SK-N-SH (cell line): Measurements from ENCODE around the gene OR9A4. TPM values are rescaled to one million over a fixed set of nuclear protein-coding genes. Genes with fewer than 3 reads are reported as not detected.

ENCODE experiments used
- CTCF ChIA-PET: fragments of 300-600, 350-600 bp; formaldehyde crosslinking; extraction: SDS; loops from one replicate; lab custom pipeline; 2021; lab: Yijun Ruan, JAX
- POLR2A ChIA-PET: fragments of 350-600 bp; sonication (Branson Sonifier 250); formaldehyde crosslinking; extraction: SDS; loops from one replicate; lab custom pipeline; 2020; ENCODE audit warnings: antibody characterized with exemption, inconsistent platforms; lab: Yijun Ruan, JAX
- DNase-seq: peaks from one replicate; pipeline ENCODE4 v3.0.0; 2012
- H2AFZ ChIP-seq: fragments of 200-600 bp; sonication (generic); 2 replicates; pipeline ENCODE4 v1.8.1; 2016; ENCODE audit warnings: antibody characterized with exemption, mild to moderate bottlenecking, low read depth
- H3F3A ChIP-seq: fragments of 200-600 bp; sonication (generic); replicated peaks from 2 replicates; pipeline ENCODE3; 2016; ENCODE audit warnings: antibody characterized with exemption, mild to moderate bottlenecking; ENCODE audit not compliant: insufficient read depth
- H3K27ac ChIP-seq, 2 experiments: fragments of 200-500 bp in 1 of 2; fragments of 200-600 bp in 1 of 2; sonication (Bioruptor generic) in 1 of 2; sonication (generic), shearing (Covaris generic) in 1 of 2; 2 replicates each; pipeline versions ENCODE4 v1.5.1 to v1.6.1; 2014 to 2016; ENCODE audit warnings: low read depth in 2 of 2, inconsistent platforms in 1 of 2, low read length in 1 of 2, mild to moderate bottlenecking in 1 of 2, mixed read lengths in 1 of 2
- H3K27me3 ChIP-seq: fragments of 200-600 bp; sonication (generic), shearing (Covaris generic); 2 replicates; pipeline ENCODE4 v1.6.1; 2016; ENCODE audit warnings: mixed run types; ENCODE audit not compliant: insufficient read depth
- H3K36me3 ChIP-seq, 2 experiments: fragments of 200-500 bp in 1 of 2; fragments of 200-600 bp in 1 of 2; sonication (Bioruptor generic) in 1 of 2; sonication (generic) in 1 of 2; replicated peaks in 1 of 2; 2 replicates each; pipeline versions ENCODE3 to v1.5.1; 2014 to 2016; ENCODE audit warnings: low read length in 1 of 2, mild to moderate bottlenecking in 1 of 2; ENCODE audit not compliant: insufficient read depth in 2 of 2, control insufficient read depth in 1 of 2
- H3K4me1 ChIP-seq, 2 experiments: fragments of 200-500 bp in 1 of 2; fragments of 200-600 bp in 1 of 2; sonication (Bioruptor generic) in 1 of 2; sonication (generic), shearing (Covaris generic) in 1 of 2; 2 replicates each; pipeline versions ENCODE4 v1.5.1 to v1.6.1; 2014 to 2016; ENCODE audit warnings: low read depth in 1 of 2, low read length in 1 of 2, mixed run types in 1 of 2; ENCODE audit not compliant: insufficient read depth in 2 of 2, control insufficient read depth in 1 of 2
- H3K4me2 ChIP-seq: fragments of 200-600 bp; sonication (generic), shearing (Covaris generic); 2 replicates; pipeline ENCODE4 v1.6.1; 2017; ENCODE audit warnings: mixed run types
- H3K4me3 ChIP-seq, 2 experiments: fragments of 200-500 bp in 1 of 2; fragments of 200-600 bp in 1 of 2; sonication (Bioruptor generic) in 1 of 2; sonication (generic), shearing (Covaris generic) in 1 of 2; 2 replicates each; pipeline versions ENCODE4 v1.5.1 to v1.8.1; 2014 to 2016; ENCODE audit warnings: low read depth in 2 of 2, inconsistent platforms in 1 of 2, low read length in 1 of 2, mild to moderate bottlenecking in 1 of 2, mixed read lengths in 1 of 2, moderate library complexity in 1 of 2
- H3K79me2 ChIP-seq: fragments of 200-600 bp; sonication (generic); 2 replicates; pipeline ENCODE4 v1.8.1; 2017; ENCODE audit warnings: mild to moderate bottlenecking; ENCODE audit not compliant: insufficient read depth
- H3K9ac ChIP-seq: fragments of 200-600 bp; sonication (generic); 2 replicates; pipeline ENCODE4 v1.6.1; 2017; ENCODE audit warnings: mixed run types
- H3K9me2 ChIP-seq: fragments of 200-600 bp; sonication (generic); 2 replicates; pipeline ENCODE4 v1.6.1; 2017; ENCODE audit warnings: mixed run types
- H3K9me3 ChIP-seq: fragments of 200-600 bp; sonication (generic); 2 replicates; pipeline ENCODE4 v1.6.1; 2017; ENCODE audit warnings: mixed run types, mild to moderate bottlenecking, moderate library complexity
- H4K20me1 ChIP-seq: fragments of 200-600 bp; sonication (generic); 2 replicates; pipeline ENCODE4 v1.6.1; 2017; ENCODE audit warnings: mild to moderate bottlenecking, mixed run types; ENCODE audit not compliant: insufficient read depth
- EP300 ChIP-seq, 2 experiments: IDR thresholded peaks; 2 replicates each; pipeline versions ENCODE4 v1.4.0 to v1.6.1; 2012; ENCODE audit warnings: borderline replicate concordance in 1 of 2, low read depth in 1 of 2, low read length in 1 of 2
- IRF3 ChIP-seq: fragments of 150-350 bp; IDR thresholded peaks from 2 replicates; pipeline ENCODE4 v1.6.1; 2016; ENCODE audit warnings: mild to moderate bottlenecking, low read depth, low read length
- MEF2A ChIP-seq: IDR thresholded peaks from 2 replicates; pipeline ENCODE4 v1.4.0; 2012; ENCODE audit warnings: low read depth, borderline replicate concordance
- NRF1 ChIP-seq: IDR thresholded peaks from 2 replicates; pipeline ENCODE4 v1.6.1; 2012; ENCODE audit warnings: low read depth, mild to moderate bottlenecking, low read length
- POLR2AphosphoS5 ChIP-seq: IDR thresholded peaks from 2 replicates; pipeline ENCODE4 v1.6.1; 2012; ENCODE audit warnings: low read depth, low read length
- RCOR1 ChIP-seq: fragments of 150-350 bp; IDR thresholded peaks from 2 replicates; pipeline ENCODE4 v1.6.1; 2017; ENCODE audit warnings: antibody characterized with exemption, low read length
- REST ChIP-seq: IDR thresholded peaks from 2 replicates; pipeline ENCODE4 v1.6.1; 2012; ENCODE audit warnings: mild to moderate bottlenecking, low read depth, low read length, moderate library complexity
- RXRA ChIP-seq: IDR thresholded peaks from 2 replicates; pipeline ENCODE4 v1.4.0; 2012; ENCODE audit warnings: low read depth, mild to moderate bottlenecking, borderline replicate concordance
- SIN3A ChIP-seq: IDR thresholded peaks from 2 replicates; pipeline ENCODE4 v1.6.1; 2012; ENCODE audit warnings: low read depth, mild to moderate bottlenecking, low read length, moderate library complexity, borderline replicate concordance
- SMC3 ChIP-seq: IDR thresholded peaks from 2 replicates; pipeline ENCODE4 v1.6.1; 2012; ENCODE audit warnings: low read depth, low read length, improper control_type of control experiment
- TAF1 ChIP-seq: IDR thresholded peaks from 2 replicates; pipeline ENCODE4 v1.6.1; 2012; ENCODE audit warnings: low read depth, mild to moderate bottlenecking, low read length, moderate library complexity, borderline replicate concordance
- TEAD4 ChIP-seq: IDR thresholded peaks from 2 replicates; pipeline ENCODE4 v1.4.0; 2012; ENCODE audit warnings: mild to moderate bottlenecking, borderline replicate concordance; ENCODE audit not compliant: insufficient read depth
- USF1 ChIP-seq: IDR thresholded peaks from 2 replicates; pipeline ENCODE4 v1.4.0; 2012; ENCODE audit warnings: low read depth, borderline replicate concordance
- WGBS: methylation state at CpG from one replicate; pipeline ENCODE4 v1.1.6; 2017; ENCODE audit warnings: low lambda C conversion rate; 5-methylcytosine and 5-hydroxymethylcytosine counted together
- polyA plus RNA-seq, 3 experiments: library from polyadenylated mRNA; depleted of rRNA; stranded (reverse); fragments of >200 nt; gene quantifications; 2 replicates each; pipeline ENCODE4 v1.2.3, GENCODE V29; 2012

Gene OR9A4
- polyA plus RNA-seq, 1 of the 3 experiments (the other 2 are of a cell fraction), result not detected

- TF ChIP-seq MEF2A, result no peak
- no peak for TF ChIP-seq POLR2AphosphoS5
- TF ChIP-seq TEAD4, result no peak
- no peak for TF ChIP-seq RXRA
- no peak for TF ChIP-seq SIN3A
- no peak for TF ChIP-seq SMC3
- no peak for TF ChIP-seq RCOR1
- TF ChIP-seq TAF1, result no peak
- no peak for TF ChIP-seq NRF1
- TF ChIP-seq EP300 (IDR thresholded peaks at IDR 0.05; ENCODE audit: borderline replicate concordance in 1 of 2, low read depth in 1 of 2, low read length in 1 of 2), result no peak
- TF ChIP-seq, all 33 proteins: peak for 0
These were observed 36.3 kb downstream of the OR9A4 start (continued) for GRCh38 chr7:141952461-141952860.

- TF ChIP-seq IRF3, result no peak
- no peak for TF ChIP-seq TAF1
- TF ChIP-seq RXRA, result no peak
- no peak for TF ChIP-seq REST
- no peak for TF ChIP-seq USF1
- Histone ChIP-seq H3K79me2 (no peaks in the 10 kb centered on the region), H2AFZ (no peak overlapping the region), H4K20me1 (no peaks in the 10 kb centered on the region), H3K4me1 (no peaks in the 10 kb centered on the region), H3K27me3 (no peaks in the 10 kb centered on the region; the same call in 1 of the 2 replicates), H3K9ac (no peak overlapping the region), H3K4me2 (no peak overlapping the region), H3K27ac (no peak overlapping the region), H3K9me2 (no peaks in the 10 kb centered on the region), H3F3A (no peaks in the 10 kb centered on the region), H3K36me3 (no peaks in the 10 kb centered on the region), H3K4me3 (no peak overlapping the region), H3K9me3 (no peaks in the 10 kb centered on the region)
- DNase-seq, result no peak
- POLR2A ChIA-PET, result no interaction called here
- CTCF ChIA-PET, result interaction anchor here (2.3 kb wide), 1 partner anchor 22 kb away, joined by 8 read pairs; no protein-coding TSS in a partner anchor
- whole genome bisulfite sequencing, result 3% methylated on average over 1 of the region's 1 CpG
These were observed 38.1 kb downstream of the OR9A4 start for GRCh38 chr7:141954334-141954733.
